OCI-LY1 (cell line): ENCODE results near the gene NUDT14.

Experiments
- H2AFZ ChIP-seq: fragments of 200-600 bp; sonication (generic), shearing (Covaris generic); 2 replicates; pipeline ENCODE4 v1.6.0; 2014; ENCODE audit warnings: antibody characterized with exemption, mild to moderate bottlenecking, low read length
- H3F3A ChIP-seq: fragments of 200-600 bp; sonication (generic), shearing (Covaris generic); 2 replicates; pipeline ENCODE4 v1.6.0; 2014; ENCODE audit warnings: mild to moderate bottlenecking, antibody characterized with exemption, low read length, moderate library complexity; ENCODE audit not compliant: insufficient read depth
- H3K27ac ChIP-seq: fragments of 200-600 bp; sonication (generic); 2 replicates; pipeline ENCODE4 v1.5.1; 2014; ENCODE audit warnings: low read length, mixed run types, mild to moderate bottlenecking, low read depth; ENCODE audit not compliant: poor library complexity, severe bottlenecking
- H3K27me3 ChIP-seq: fragments of 200-600 bp; sonication (generic); 2 replicates; pipeline ENCODE4 v1.6.0; 2014; ENCODE audit warnings: antibody characterized with exemption, mild to moderate bottlenecking, low read length, moderate library complexity; ENCODE audit not compliant: insufficient read depth
- H3K36me3 ChIP-seq: fragments of 200-600 bp; sonication (generic); 2 replicates; pipeline ENCODE4 v1.6.1; 2014; ENCODE audit warnings: mild to moderate bottlenecking, antibody characterized with exemption, low read length, moderate library complexity, mixed read lengths; ENCODE audit not compliant: insufficient read depth
- H3K4me1 ChIP-seq: fragments of 200-600 bp; sonication (generic); 2 replicates; pipeline ENCODE4 v1.5.1; 2014; ENCODE audit warnings: mild to moderate bottlenecking, low read length, moderate library complexity; ENCODE audit not compliant: insufficient read depth, severe bottlenecking
- H3K4me2 ChIP-seq: fragments of 200-600 bp; sonication (generic), shearing (Covaris generic); 2 replicates; pipeline ENCODE4 v1.6.1; 2014; ENCODE audit warnings: low read length
- H3K4me3 ChIP-seq: fragments of 200-600 bp; sonication (generic); 2 replicates; pipeline ENCODE4 v1.5.1; 2014; ENCODE audit warnings: low read length, low read depth, mild to moderate bottlenecking, mixed read lengths; ENCODE audit not compliant: poor library complexity, severe bottlenecking
- H3K79me2 ChIP-seq: fragments of 200-600 bp; shearing (Covaris generic); 2 replicates; pipeline ENCODE4 v1.6.1; 2016; ENCODE audit warnings: mixed run types, low read length, mixed read lengths; ENCODE audit not compliant: insufficient read depth
- H3K9ac ChIP-seq: fragments of 200-600 bp; sonication (generic), shearing (Covaris generic); 2 replicates; pipeline ENCODE4 v1.6.1; 2014; ENCODE audit warnings: mild to moderate bottlenecking, low read length, mixed read lengths
- H3K9me2 ChIP-seq: fragments of 200-600 bp; sonication (generic), shearing (Covaris generic); 2 replicates; pipeline ENCODE4 v1.6.1; 2014; ENCODE audit warnings: low read depth, mild to moderate bottlenecking, low read length, mixed read lengths
- H3K9me3 ChIP-seq: fragments of 200-600 bp; shearing (Covaris generic); 2 replicates; pipeline ENCODE4 v1.6.1; 2014; ENCODE audit warnings: low read length, mixed read lengths
- H4K20me1 ChIP-seq: fragments of 200-600 bp; sonication (generic), shearing (Covaris generic); 2 replicates; pipeline ENCODE4 v1.6.0; 2016; ENCODE audit warnings: mild to moderate bottlenecking, low read length; ENCODE audit not compliant: insufficient read depth
- CTCF ChIP-seq: fragments of 200-600 bp; sonication (generic), shearing (Covaris generic); IDR thresholded peaks from 2 replicates; pipeline ENCODE4 v1.5.1; 2017; ENCODE audit warnings: mild to moderate bottlenecking, antibody characterized with exemption, low read length, moderate library complexity, mixed read lengths
- EZH2 ChIP-seq: fragments of 200-600 bp; sonication (generic), shearing (Covaris generic); IDR thresholded peaks from 2 replicates; pipeline ENCODE4 v1.8.0; 2017; ENCODE audit warnings: borderline replicate concordance, mixed run types, mild to moderate bottlenecking, antibody characterized with exemption, low read length, moderate library complexity, mixed read lengths

NUDT14 gene

GRCh38 chr14:105223770-105224544 is 42.8 kb upstream of the NUDT14 start:
- Histone ChIP-seq H3F3A (no peaks in the 10 kb centered on the region), H3K36me3 (peaks cover 3% of the 10 kb centered on the region; the same call in 1 of the 2 replicates), H2AFZ (no peak overlapping the region), H3K4me2 (no peak overlapping the region), H3K9me3 (no peaks in the 10 kb centered on the region), H3K4me3 (no peak overlapping the region), H3K4me1 (peaks cover 11% of the 10 kb centered on the region), H3K27ac (peak overlapping the region; percentile 47), H3K9me2 (no peaks in the 10 kb centered on the region), H3K79me2 (no peaks in the 10 kb centered on the region), H3K9ac (no peak overlapping the region), H4K20me1 (no peaks in the 10 kb centered on the region), H3K27me3 (no peaks in the 10 kb centered on the region)
- TF ChIP-seq CTCF (no peak), EZH2 (no peak)

DNA sequence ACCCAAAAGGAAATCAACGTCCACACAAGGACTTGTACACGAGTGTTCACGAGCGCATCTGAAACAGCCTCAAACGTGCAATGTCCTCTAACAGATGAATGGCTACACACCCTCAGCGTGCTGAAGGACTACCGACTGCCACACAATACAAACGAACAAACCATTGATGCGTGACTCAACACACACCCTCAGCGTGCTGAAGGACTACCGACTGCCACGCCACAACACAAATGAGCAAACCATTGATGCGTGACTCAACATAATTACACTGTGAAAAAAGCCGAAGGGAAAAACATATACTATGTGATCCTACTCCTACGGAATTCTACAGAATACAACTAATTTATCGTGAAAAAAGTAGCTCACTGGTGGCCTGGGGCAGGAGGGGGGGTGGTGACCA is 42.1 kb upstream of the NUDT14 start:
- no peak overlapping the region for H2AFZ ChIP-seq
- no peaks in the 10 kb centered on the region for H3F3A ChIP-seq
- TF ChIP-seq EZH2 (no peak), CTCF (no peak)
- H3K36me3 ChIP-seq, result peaks cover 3% of the 10 kb centered on the region; the same call in 1 of the 2 replicates
- H3K9me2 ChIP-seq, result no peaks in the 10 kb centered on the region
- H3K27ac ChIP-seq, result peak overlapping the region; percentile 47
- no peaks in the 10 kb centered on the region for H3K27me3 ChIP-seq
- H3K4me2 ChIP-seq, result no peak overlapping the region; the same call in 1 of the 2 replicates
- no peaks in the 10 kb centered on the region for H3K9me3 ChIP-seq
- H3K4me1 ChIP-seq, result peaks cover 11% of the 10 kb centered on the region
- H3K79me2 ChIP-seq, result no peaks in the 10 kb centered on the region
- H4K20me1 ChIP-seq, result no peaks in the 10 kb centered on the region
- H3K9ac ChIP-seq, result no peak overlapping the region
- no peak overlapping the region for H3K4me3 ChIP-seq

GRCh38 chr14:105221598-105222178 is 40.6 kb upstream of the NUDT14 start:
- Histone ChIP-seq H3K27ac (no peak overlapping the region), H4K20me1 (no peaks in the 10 kb centered on the region), H3K9me3 (no peaks in the 10 kb centered on the region), H3F3A (no peaks in the 10 kb centered on the region), H3K27me3 (no peaks in the 10 kb centered on the region), H3K4me2 (no peak overlapping the region), H3K4me1 (peaks cover 11% of the 10 kb centered on the region), H2AFZ (no peak overlapping the region), H3K9me2 (no peaks in the 10 kb centered on the region), H3K9ac (no peak overlapping the region), H3K79me2 (no peaks in the 10 kb centered on the region), H3K36me3 (peaks cover 3% of the 10 kb centered on the region; the same call in 1 of the 2 replicates), H3K4me3 (no peak overlapping the region)
- TF ChIP-seq EZH2 (no peak), CTCF (no peak)
